Measurements from ENCODE around the gene ARHGAP18. TPM values are rescaled to one million over a fixed set of nuclear protein-coding genes. Genes with fewer than 3 reads are reported as not detected.

ARHGAP18 gene
- 24.4 TPM for total RNA-seq
- long read RNA-seq, full-length matches to known transcripts = 2 of 179 reads
- long read RNA-seq, partial matches to known transcripts = 157 of 179 reads
- long read RNA-seq, other reads (novel, unspliced or antisense) = 20 of 179 reads

- peak; percentile 95 for DNase-seq (ENCODE audit: low spot score)
Measured at GRCh38 chr6:129709769-129710449, at the start of gene ARHGAP18. TSS of gene ARHGAP18 (minus strand) at chr6:129710177. CDS start at chr6:129710136, 41 bp downstream.

- DNase-seq (ENCODE audit: low spot score) = no peak
Measured at GRCh38 chr6:129755787-129756186, 45.8 kb upstream of the ARHGAP18 start.

GRCh38 chr6:129754750-129755149 is 44.8 kb upstream of the ARHGAP18 start:
- no peak for DNase-seq (ENCODE audit: low spot score)

- no peak for DNase-seq (ENCODE audit: low spot score)
Measured at GRCh38 chr6:129753422-129753821, 43.4 kb upstream of the ARHGAP18 start.

- no peak for DNase-seq (ENCODE audit: low spot score)
Measured at GRCh38 chr6:129751384-129751783, 41.4 kb upstream of the ARHGAP18 start.

GRCh38 chr6:129750360-129750759 is 40.4 kb upstream of the ARHGAP18 start:
- DNase-seq (ENCODE audit: low spot score) = no peak

- DNase-seq (ENCODE audit: low spot score) = no peak
Measured at GRCh38 chr6:129749749-129750120, 39.8 kb upstream of the ARHGAP18 start.

- no peak for DNase-seq (ENCODE audit: low spot score)
Measured at GRCh38 chr6:129748901-129749748, 39.1 kb upstream of the ARHGAP18 start.

- no peak for DNase-seq (ENCODE audit: low spot score)
Measured at GRCh38 chr6:129748212-129748900, 38.4 kb upstream of the ARHGAP18 start.

- no peak for DNase-seq (ENCODE audit: low spot score)
Measured at GRCh38 chr6:129747588-129748112, 37.7 kb upstream of the ARHGAP18 start.

- DNase-seq (ENCODE audit: low spot score) = no peak
Measured at GRCh38 chr6:129744880-129745237, 34.9 kb upstream of the ARHGAP18 start.

- DNase-seq (ENCODE audit: low spot score) = no peak
Measured at GRCh38 chr6:129744201-129744879, 34.4 kb upstream of the ARHGAP18 start.

GRCh38 chr6:129740013-129740412 is 30.0 kb upstream of the ARHGAP18 start:
- no peak for DNase-seq (ENCODE audit: low spot score)

- no peak for DNase-seq (ENCODE audit: low spot score)
Measured at GRCh38 chr6:129736105-129736504, 26.1 kb upstream of the ARHGAP18 start.

GRCh38 chr6:129733290-129733689 is 23.3 kb upstream of the ARHGAP18 start:
- no peak for DNase-seq (ENCODE audit: low spot score)

- no peak for DNase-seq (ENCODE audit: low spot score)
Measured at GRCh38 chr6:129732542-129732941, 22.6 kb upstream of the ARHGAP18 start.

- no peak for DNase-seq (ENCODE audit: low spot score)
Measured at GRCh38 chr6:129732034-129732433, 22.1 kb upstream of the ARHGAP18 start.

- no peak for DNase-seq (ENCODE audit: low spot score)
Measured at GRCh38 chr6:129731428-129731827, 21.5 kb upstream of the ARHGAP18 start.

- DNase-seq (ENCODE audit: low spot score) = no peak
Measured at GRCh38 chr6:129730477-129731165, 20.6 kb upstream of the ARHGAP18 start.

- DNase-seq (ENCODE audit: low spot score) = no peak
Measured at GRCh38 chr6:129726650-129727049, 16.7 kb upstream of the ARHGAP18 start.

All from mesenteric fat pad (tissue), 1 donor.